ENCODE measurements around the gene CTU1. TPM values are rescaled to one million over a fixed set of nuclear protein-coding genes. Genes with fewer than 3 reads are reported as not detected.
A peak's percentile ranks its signal among the peaks of the same experiment; 100 is the strongest.
"Not testable (repeated sequence)": the region's sequence is repeated elsewhere in the genome, so short reads cannot be mapped to it uniquely, and the experiment has no call there.

CTU1 gene
- 4.3 and 8.6 TPM in 2 replicates for total RNA-seq (2014; rRNA removed; shearing (Covaris generic))

GRCh38 chr19:51108066-51108804 is at the start of gene CTU1:
TSS of gene CTU1 (minus strand) at chr19:51108409. CDS start at chr19:51104569, 3,840 bp downstream.
- DNase-seq (ENCODE audit: low spot score) = peak; percentile 95

DNA sequence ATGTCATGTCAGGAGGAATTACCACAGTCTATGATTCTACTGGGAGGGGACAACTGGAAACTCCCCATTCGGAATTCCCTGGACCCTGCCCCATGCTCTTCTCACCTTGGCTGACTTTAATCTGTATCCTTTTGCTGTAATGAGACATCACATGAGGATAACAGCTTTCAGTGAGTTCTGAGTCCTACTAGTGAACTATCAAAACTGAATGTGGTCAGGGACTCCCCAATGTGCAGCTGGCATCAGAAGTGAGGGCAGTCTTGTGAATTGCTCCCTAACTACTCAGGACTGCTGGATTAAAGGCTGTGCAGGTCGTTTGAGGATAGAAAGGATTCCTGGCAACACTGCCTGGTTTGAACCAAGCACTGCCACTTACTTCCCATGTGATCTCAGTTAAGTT is 49.1 kb upstream of the CTU1 start:
- DNase-seq (ENCODE audit: low spot score) = no peak

GRCh38 chr19:51156710-51157109 is 48.5 kb upstream of the CTU1 start:
- DNase-seq (ENCODE audit: low spot score) = no peak

DNA sequence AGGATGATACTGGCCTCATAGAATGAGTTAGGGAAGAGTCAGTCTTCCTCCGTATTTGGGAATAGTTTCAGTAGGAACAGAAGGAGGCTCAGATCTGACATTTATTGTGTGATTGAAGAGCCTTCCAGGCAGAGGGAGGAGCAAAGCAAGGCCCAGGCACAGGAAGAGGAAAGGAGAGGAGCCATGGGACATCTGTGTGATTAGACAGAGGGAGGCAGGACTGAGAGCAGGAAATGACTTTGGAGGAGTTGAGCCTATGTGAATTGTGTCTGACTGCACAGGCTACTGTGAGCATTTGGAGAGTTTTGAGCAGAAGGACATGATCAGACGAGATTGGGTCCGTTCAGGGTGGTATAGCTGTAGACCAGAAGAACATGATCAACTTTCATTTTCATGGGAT is 42.4 kb upstream of the CTU1 start:
- DNase-seq (ENCODE audit: low spot score) = no peak

DNA sequence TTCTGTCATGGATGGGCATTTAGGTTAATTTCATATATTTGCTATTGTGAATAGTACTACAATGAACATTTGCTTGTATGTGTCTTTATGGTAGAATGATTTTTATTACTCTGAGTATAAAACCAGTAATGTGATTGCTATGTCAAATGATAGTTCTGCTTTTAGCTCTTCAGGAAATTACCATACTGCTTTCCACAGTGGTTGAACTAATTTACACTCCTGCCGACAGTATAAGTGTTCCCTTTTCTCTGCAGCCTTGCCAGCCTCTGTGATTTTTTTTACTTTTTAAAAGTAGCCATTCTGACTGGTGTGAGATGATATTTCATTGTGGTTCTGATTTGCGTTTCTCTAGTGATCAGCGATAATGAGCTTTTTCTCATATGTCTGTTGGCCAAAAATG is 40.4 kb upstream of the CTU1 start:
- no peak for DNase-seq (ENCODE audit: low spot score)

DNA sequence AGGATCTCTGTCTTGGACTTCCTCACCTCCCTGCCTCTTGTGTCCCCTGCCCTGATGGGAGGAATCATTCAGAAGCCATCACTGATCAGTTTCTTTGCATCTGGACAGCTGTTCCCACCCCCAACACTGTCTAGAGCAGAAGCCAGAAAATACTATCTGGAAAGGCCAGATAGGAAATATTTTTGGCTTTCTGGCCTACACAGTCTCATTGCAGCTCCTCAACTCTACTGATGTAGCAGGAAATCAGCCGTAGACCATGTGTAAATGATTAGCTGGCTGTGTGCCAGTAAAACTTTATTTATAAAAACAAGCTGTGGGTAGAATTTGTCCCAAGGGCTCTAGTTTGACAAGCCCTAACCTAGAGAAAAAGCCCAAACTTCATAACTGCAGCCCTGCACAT is 39.5 kb upstream of the CTU1 start:
- DNase-seq (ENCODE audit: low spot score) = no peak

GRCh38 chr19:51146751-51147150 is 38.5 kb upstream of the CTU1 start:
- DNase-seq (ENCODE audit: low spot score) = no peak

DNA sequence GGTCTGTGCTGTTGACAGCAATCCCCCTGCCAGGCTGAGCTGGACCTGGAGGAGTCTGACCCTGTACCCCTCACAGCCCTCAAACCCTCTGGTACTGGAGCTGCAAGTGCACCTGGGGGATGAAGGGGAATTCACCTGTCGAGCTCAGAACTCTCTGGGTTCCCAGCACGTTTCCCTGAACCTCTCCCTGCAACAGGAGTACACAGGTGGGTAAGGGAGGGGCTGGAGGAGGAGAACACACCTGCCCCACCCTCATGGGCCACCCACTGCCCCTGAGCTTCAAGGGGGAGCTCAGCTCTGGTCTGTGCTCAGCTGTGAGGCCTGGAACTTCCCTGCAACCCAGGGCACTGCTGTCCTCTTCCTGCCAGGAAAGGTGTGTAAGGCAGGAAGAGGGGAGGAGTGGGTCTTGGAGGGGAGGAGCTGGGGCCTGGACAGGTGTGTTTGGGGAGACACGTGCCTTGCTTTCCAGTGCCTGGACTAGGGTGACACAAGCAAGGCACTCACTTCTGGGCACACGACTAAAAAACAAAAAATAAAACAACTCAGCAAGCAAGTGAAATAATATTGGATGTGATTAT is 37.8 kb upstream of the CTU1 start:
- no peak for DNase-seq (ENCODE audit: low spot score)

DNA sequence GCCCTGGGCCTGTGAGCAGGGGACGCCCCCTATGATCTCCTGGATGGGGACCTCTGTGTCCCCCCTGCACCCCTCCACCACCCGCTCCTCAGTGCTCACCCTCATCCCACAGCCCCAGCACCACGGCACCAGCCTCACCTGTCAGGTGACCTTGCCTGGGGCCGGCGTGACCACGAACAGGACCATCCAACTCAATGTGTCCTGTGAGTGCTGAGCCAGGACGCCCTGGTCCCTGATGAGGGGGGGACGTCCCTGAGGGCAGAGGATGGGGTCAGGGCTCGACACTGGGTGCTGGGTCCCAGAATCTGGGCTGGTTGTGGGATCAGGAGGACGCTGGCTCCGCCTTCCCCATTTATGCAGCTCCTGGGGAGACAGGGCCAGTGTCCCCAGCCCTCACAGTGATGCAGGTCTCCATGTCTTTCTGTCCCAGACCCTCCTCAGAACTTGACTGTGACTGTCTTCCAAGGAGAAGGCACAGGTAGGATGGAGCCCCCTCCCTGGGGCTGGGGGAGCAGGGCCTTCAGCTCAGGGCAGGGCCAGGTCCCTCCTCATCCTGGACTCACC is 36.4 kb upstream of the CTU1 start:
- DNase-seq (ENCODE audit: low spot score) = no peak

DNA sequence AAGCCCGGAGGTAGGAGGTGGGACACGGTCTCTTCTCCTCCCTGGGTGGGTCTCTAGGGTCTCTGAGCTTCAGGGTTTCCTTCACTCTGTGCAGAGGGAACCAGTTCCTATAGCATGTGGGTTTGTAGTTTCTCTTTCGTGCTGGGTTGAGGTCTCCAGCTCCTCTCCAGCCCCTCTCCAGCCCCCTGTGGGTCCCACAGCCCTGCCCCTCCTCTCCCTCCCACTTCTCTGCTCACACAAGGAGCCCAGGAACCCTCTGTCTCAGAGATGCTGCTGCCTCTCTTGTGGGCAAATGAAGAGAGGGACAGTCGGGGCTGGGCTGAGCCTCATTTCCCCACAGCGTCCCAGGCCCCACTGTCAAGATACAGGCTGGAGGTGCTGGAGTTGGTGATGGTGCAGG is 35.3 kb upstream of the CTU1 start:
- no peak for DNase-seq (ENCODE audit: low spot score)

- DNase-seq (ENCODE audit: low spot score) = not testable (repeated sequence)
Measured at GRCh38 chr19:51142809-51143475, 34.7 kb upstream of the CTU1 start.

GRCh38 chr19:51142119-51142518 is 33.9 kb upstream of the CTU1 start, which contains the start of gene SIGLEC7:
TSS of gene SIGLEC7 (plus strand) at chr19:51142301. CDS start at chr19:51142370, 69 bp downstream.
- no peak for DNase-seq (ENCODE audit: low spot score)

DNA sequence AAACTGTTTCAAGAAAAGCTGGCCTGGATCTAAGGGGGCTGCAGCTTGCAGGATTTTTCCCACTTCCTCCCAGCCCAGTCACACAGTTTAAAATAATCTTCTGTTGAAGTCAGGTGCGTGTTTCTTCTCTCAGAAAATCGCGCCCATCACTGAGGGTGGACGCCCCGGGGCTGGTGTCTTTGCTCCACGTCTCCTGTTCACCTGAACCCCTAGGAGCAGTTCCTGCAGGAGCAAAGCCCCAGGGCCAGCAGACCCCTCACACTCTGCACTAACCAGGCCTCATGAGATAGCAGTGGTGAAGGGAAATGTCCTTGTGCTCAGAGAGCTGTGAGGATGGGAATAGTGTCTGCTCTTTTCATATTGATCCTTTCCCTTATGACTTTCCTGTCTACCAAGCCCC is 33.0 kb upstream of the CTU1 start:
- no peak for DNase-seq (ENCODE audit: low spot score)

DNA sequence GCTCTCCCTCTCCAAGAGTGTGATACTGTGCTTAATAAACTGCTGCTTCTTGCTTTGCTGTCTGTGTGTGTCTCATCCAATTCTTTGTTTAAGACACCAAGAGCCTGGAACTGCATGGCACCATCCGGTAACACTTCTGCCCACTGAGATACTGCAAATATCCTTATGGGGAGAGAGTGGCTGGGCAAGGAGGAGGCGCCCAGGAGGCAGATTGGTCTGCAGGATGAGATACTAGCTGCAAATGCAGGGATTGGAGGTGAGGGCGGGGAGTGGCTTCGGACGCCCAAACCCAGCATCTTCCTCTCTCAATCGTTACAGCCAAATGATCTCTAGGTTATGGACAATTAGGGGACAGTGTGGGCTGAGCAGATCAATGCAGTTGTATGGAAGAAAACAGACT is 32.2 kb upstream of the CTU1 start:
- no peak for DNase-seq (ENCODE audit: low spot score)

DNA sequence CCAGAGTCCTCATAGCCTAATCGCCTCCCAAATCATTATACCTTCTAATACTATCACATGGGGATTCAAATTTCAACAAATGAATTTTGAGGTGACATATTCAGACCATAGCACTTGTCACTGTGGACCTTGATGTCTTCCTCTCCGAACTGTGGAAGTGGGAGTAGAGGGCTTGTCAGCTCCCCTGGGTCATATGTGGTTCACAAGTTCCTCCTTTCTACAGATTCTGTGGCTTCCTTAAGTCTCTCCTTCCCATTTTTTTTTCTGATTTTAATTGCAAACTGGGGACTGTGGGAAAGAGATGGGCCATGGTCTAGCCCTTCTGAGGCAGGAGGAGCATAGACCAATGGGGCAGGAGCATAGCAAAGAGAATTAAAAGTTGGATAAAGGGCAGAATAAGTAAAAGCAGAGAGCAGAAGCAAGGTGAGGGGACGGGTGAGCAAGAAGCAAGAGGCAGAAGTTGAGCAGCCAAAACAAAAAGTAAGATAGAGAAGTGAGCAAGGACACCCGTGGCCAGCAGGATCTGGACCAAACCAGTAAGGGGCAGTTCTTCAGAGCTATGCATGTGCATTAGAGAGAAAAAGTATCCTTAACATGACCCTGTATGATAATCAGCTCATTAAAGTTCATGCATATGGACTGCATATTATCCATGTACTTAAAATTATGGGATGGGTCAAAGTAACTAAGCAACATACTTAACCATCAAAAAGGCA is 31.2 kb upstream of the CTU1 start:
- DNase-seq (ENCODE audit: low spot score) = no peak

DNA sequence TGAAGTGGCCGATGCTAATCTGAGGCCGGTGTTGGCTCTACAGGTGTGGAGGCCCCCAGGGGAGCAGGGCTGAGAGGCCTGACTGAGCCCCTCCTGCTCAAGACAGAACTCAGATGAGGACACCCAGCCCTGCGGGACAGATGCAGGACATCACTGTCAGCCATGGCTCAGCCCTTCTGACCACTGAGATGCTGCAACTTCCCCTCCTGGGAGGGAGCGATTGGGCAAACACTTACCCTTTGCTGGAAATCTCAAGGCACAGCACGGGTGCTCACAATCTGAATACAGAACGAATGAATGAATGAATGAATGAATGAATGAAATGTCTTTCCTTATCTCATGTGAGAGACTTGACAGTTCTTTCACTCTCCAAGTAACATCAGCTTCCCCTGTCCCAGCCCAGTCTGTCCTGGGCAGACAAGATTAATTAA is 30.4 kb upstream of the CTU1 start:
- DNase-seq (ENCODE audit: low spot score) = no peak

GRCh38 chr19:51137792-51138425 is 29.7 kb upstream of the CTU1 start:
- no peak for DNase-seq (ENCODE audit: low spot score)

GRCh38 chr19:51136851-51137551 is 28.8 kb upstream of the CTU1 start:
- DNase-seq (ENCODE audit: low spot score) = no peak

DNA sequence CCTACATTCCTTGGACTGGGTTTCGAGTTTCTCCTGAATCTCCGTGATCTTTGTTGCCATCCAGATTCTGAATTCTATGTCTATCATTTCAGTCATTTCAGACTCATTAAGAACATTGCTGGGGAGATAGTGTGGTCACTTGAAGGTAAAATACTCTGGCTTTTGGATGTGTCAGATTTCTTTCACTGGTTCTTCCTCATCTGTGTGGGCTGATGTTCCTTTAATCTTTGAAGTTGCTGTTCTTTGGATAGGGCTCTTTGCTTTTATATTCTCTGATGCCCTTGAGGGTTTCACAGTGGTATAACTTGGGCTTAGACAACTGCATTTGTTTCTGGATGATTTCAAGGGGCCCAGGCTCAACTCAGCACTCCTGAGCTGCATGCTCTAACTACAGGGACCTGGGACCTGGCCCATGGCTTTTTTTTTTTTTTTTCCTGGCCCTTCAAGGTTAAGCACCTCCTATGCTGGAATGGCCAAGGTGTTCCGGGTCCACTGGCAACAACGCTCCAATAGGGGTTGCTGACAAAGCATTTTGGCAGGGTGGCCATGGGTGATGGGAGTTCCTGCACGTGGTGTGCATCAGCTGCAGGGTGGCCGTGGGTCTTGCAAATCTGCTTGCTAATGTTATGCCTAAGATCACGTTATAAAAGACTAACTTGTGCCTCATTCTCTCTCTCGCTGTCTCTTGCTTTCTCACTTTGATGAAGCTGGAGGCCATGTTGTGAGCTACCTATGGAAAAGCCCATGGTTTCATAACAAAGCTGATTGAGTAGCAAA is 28.0 kb upstream of the CTU1 start:
- no peak for DNase-seq (ENCODE audit: low spot score)

GRCh38 chr19:51135004-51135403 is 26.8 kb upstream of the CTU1 start:
- no peak for DNase-seq (ENCODE audit: low spot score)

All from A172 (cell line).